ENCODE measurements around the gene NME2. TPM values are rescaled to one million over a fixed set of nuclear protein-coding genes. Genes with fewer than 3 reads are reported as not detected.

NME2 gene
- total and polyA plus RNA-seq, 10 of the 15 experiments (the other 5 are each of a cell fraction or from before 2014, with no cell fraction given) = 497 to 1,030 (median 786) TPM

DNA sequence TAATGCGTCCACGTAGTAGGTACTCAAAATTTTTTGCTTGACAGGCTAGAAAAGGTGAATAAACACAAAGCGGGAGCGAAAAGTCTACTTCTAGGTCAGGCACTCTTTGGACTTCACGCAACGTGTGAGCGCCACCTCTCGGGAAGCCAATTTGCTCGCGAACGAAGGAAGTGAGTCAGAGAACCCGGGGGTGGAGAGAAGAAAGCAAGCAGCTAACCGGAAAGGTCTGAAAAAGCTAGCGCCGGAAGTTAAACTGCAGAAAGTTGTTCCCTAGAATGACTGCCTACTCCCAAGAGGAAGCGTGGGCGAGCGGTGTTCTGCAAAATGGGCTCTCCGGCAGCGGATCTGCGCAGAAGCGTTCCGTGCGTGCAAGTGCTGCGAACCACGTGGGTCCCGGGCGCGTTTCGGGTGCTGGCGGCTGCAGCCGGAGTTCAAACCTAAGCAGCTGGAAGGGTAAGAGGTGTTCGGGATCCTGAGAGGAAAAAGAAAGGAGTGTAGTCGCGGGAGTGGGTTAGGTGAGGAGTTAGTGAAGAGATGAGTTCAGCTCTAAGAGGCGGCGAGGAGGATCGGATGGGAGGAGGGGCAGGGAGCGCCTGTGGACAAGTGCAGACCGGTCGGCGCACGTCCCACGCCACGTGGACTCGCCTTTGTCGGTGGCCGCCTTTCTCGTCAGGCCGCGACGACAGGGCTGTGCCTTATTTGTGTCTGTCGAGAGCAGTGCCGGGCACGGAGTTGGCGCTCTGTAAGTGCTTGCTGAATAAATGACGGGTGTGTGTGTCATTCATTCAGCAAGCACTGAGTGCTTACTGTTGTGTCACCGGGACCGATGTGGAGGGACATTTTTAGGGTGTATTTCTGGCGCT, 12.8 kb upstream of the NME2 start, which contains the start of gene NME1:
Gene NME1 (plus strand): TSS at position 350 of the 863 bp plus-strand sequence. CDS start 2,096 bp downstream, outside the sequence.
- Histone ChIP-seq H4K20me1 (ENCODE audit: control insufficient read depth, insufficient read depth) (no peaks in the 10 kb centered on the region), H3K79me2 (ENCODE audit: control insufficient read depth, insufficient read depth, low read length) (peaks cover 43% of the 10 kb centered on the region), H3K4me2 (ENCODE audit: control insufficient read depth, insufficient read depth) (peak within 1 kb of the TSS; percentile 99), H3K27me3 (replicated peaks in 1 of 2; ENCODE audit: control insufficient read depth in 2 of 2, insufficient read depth in 2 of 2, low read length in 1 of 2) (no peaks in the 10 kb centered on the region), H3K27ac (ENCODE audit: control insufficient read depth, insufficient read depth) (peak within 1 kb of the TSS; percentile 84), H3K9me3 (replicated peaks; ENCODE audit: control insufficient read depth, insufficient read depth, low read length) (no peaks in the 10 kb centered on the region), H2AFZ (ENCODE audit: control insufficient read depth, low read depth, low read length) (peak within 1 kb of the TSS; percentile 99), H3K9ac (ENCODE audit: control insufficient read depth, insufficient read depth, low read length) (peak within 1 kb of the TSS; percentile 86), H3K36me3 (ENCODE audit: control insufficient read depth in 2 of 2, insufficient read depth in 2 of 2, low read length in 1 of 2) (peaks cover 5 to 17% of the 10 kb centered on the region in 2 experiments), H3K4me1 (ENCODE audit: control insufficient read depth, insufficient read depth, low read length) (peaks cover 7% of the 10 kb centered on the region), H3K4me3 (peak within 1 kb of the TSS; percentile 90)
- peak; percentile 93 for ATAC-seq
- CTCF ChIA-PET = interaction anchor here (0.6 to 4.6 kb wide), 42 partner anchors 10 to 521 kb away, joined by 3 to 103 read pairs (median 5); partner anchors contain the start of genes NME2 and SPAG9
- POLR2A ChIA-PET = interaction anchor here (0.6 to 1.6 kb wide), 10 partner anchors 13 to 287 kb away, joined by 3 to 15 read pairs (median 4); partner anchors contain the start of genes NME2, SPAG9 and TOB1
- intact Hi-C loops (cut with micrococcal nuclease; ENCODE audit: unreplicated experiment) = loop anchor here (1.0 to 2.0 kb wide), 4 partner anchors 32 to 289 kb away; no protein-coding TSS in a partner anchor
- RAD21 ChIA-PET (ENCODE audit: unreplicated experiment) = interaction anchor here (0.6 to 1.7 kb wide), 26 partner anchors 9 to 300 kb away, joined by 3 to 35 read pairs (median 4); partner anchors contain the start of genes SPAG9 and TOB1
- SMC1A ChIA-PET (ENCODE audit: uncharacterized antibody, unreplicated experiment) = interaction anchor here (0.7 to 3.8 kb wide), 31 partner anchors 9 to 517 kb away, joined by 3 to 64 read pairs (median 4); no protein-coding TSS in a partner anchor
- DNase-seq (ENCODE audit: low read depth, low spot score) = peak; percentile 99
- in situ Hi-C loops (cut with MboI) = loop anchor here (5.0 kb wide), 2 partner anchors 151 to 286 kb away; partner anchors contain the start of gene TOB1
- under 1% methylated on average over 60 of the region's 60 CpGs for WGBS (ENCODE audit: insufficient coverage, insufficient replicate concordance, low lambda C conversion rate, missing lambda C conversion rate)
- no TSS peak for BruUV-seq (replicated peaks)
- peak; percentile 98 for FAIRE-seq
- TF ChIP-seq HDGF (IDR thresholded peaks at IDR 0.05) (peak; percentile 94), SMC3 (IDR thresholded peaks at IDR 0.05; ENCODE audit: borderline replicate concordance, low read length) (peak; percentile 84; the same call in 1 of the 2 replicates), CEBPB (IDR thresholded peaks at IDR 0.05; ENCODE audit: borderline replicate concordance in 1 of 2, low read depth in 2 of 2, low read length in 2 of 2) (no peak), CHD4 (IDR thresholded peaks at IDR 0.05) (no peak), SPI1 (IDR thresholded peaks at IDR 0.05; ENCODE audit: borderline replicate concordance, insufficient read depth, low read depth, low read length) (peak; percentile 49; the same call in 1 of the 2 replicates), SMAD1 (IDR thresholded peaks at IDR 0.05; ENCODE audit: low read depth, partially characterized antibody) (no peak), POU2F2 (IDR thresholded peaks at IDR 0.05; ENCODE audit: borderline replicate concordance, low read depth, low read length) (peak; percentile 98), KDM1A (IDR thresholded peaks at IDR 0.05; ENCODE audit: borderline replicate concordance) (no peak), ETV6 (conservative IDR thresholded peaks at IDR 0.05 in 1 of 2, IDR thresholded peaks at IDR 0.05 in 1 of 2; ENCODE audit: borderline replicate concordance in 1 of 2, low read depth in 1 of 2) (peak in 1 of 2 experiments; percentile 81; a peak in 2 of 4 replicates), USF2 (IDR thresholded peaks at IDR 0.05; ENCODE audit: borderline replicate concordance, low read depth, low read length) (peak; percentile 75), YBX1 (IDR thresholded peaks at IDR 0.05) (no peak), YY1 (IDR thresholded peaks at IDR 0.05; ENCODE audit: low read depth, low read length) (peak; percentile 94), SMAD5 (IDR thresholded peaks at IDR 0.05; ENCODE audit: low read depth) (peak; percentile 80; the same call in 1 of the 2 replicates), TBL1XR1 (IDR thresholded peaks at IDR 0.05; ENCODE audit: low read depth, low read length) (peak; percentile 92; the same call in 1 of the 2 replicates), FOS (IDR thresholded peaks at IDR 0.05; ENCODE audit: borderline replicate concordance, extremely low read depth, insufficient read length) (no peak), NR2C1 (IDR thresholded peaks at IDR 0.05) (peak; percentile 94), BACH1 (IDR thresholded peaks at IDR 0.05; ENCODE audit: borderline replicate concordance) (peak; percentile 79)
- TF ChIP-seq, protein P1, sequence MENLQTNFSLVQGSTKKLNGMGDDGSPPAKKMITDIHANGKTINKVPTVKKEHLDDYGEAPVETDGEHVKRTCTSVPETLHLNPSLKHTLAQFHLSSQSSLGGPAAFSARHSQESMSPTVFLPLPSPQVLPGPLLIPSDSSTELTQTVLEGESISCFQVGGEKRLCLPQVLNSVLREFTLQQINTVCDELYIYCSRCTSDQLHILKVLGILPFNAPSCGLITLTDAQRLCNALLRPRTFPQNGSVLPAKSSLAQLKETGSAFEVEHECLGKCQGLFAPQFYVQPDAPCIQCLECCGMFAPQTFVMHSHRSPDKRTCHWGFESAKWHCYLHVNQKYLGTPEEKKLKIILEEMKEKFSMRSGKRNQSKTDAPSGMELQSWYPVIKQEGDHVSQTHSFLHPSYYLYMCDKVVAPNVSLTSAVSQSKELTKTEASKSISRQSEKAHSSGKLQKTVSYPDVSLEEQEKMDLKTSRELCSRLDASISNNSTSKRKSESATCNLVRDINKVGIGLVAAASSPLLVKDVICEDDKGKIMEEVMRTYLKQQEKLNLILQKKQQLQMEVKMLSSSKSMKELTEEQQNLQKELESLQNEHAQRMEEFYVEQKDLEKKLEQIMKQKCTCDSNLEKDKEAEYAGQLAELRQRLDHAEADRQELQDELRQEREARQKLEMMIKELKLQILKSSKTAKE (IDR thresholded peaks at IDR 0.05; ENCODE audit: low read depth, poor library complexity, severe bottlenecking) = no peak

All from GM12878 (cell line).